Fibroblast of the aortic adventitia (primary cell): Measurements from ENCODE around the gene PHKA2. TPM values are rescaled to one million over a fixed set of nuclear protein-coding genes. Genes with fewer than 3 reads are reported as not detected.
"Not testable (repeated sequence)": the region's sequence is repeated elsewhere in the genome, so short reads cannot be mapped to it uniquely, and the experiment has no call there.

Experiments
- DNase-seq: peaks from one replicate; pipeline ENCODE4 v3.0.0-alpha.2; 2010; ENCODE audit warnings: low read depth
- H3K4me3 ChIP-seq: 2 replicates; pipeline ENCODE4 v1.5.1; 2011; ENCODE audit warnings: low read depth, mild to moderate bottlenecking, control low read depth, low read length, moderate library complexity
- total RNA-seq: library from RNA; depleted of rRNA; stranded (reverse); fragments of >200 nt; gene quantifications from 2 replicates; pipeline ENCODE4 v1.2.3, GENCODE V29; 2012; ENCODE audit warnings: low replicate concordance
- TF ChIP-seq, protein P1 (sequence below): IDR thresholded peaks from 2 replicates; pipeline ENCODE4 v1.5.1; 2011; ENCODE audit warnings: mild to moderate bottlenecking, low read length, control low read depth, inconsistent platforms; ENCODE audit not compliant: insufficient read depth

PHKA2 gene
- total RNA-seq, 1 donor: 9.2 TPM

DNA sequence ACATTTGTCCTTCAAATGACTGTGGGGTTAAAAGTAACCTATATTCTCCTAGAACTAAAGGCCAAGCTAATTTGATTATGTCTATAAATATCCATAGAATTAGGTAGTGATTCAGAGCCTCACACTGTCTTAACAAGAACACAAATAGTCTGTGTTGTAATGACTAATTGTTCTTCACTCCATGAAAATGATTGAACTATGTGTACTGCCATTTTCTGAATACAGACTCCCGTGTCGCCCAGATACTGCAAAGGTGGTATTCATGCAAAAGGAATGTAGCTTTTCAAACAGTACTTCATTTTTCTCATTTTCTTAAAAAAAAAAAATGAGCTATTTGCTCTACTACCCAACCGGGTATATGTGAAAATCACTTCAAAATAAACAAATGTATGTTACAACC, 11.3 kb upstream of the PHKA2 start:
- peak; percentile 59 for DNase-seq
- TF ChIP-seq, protein P1, sequence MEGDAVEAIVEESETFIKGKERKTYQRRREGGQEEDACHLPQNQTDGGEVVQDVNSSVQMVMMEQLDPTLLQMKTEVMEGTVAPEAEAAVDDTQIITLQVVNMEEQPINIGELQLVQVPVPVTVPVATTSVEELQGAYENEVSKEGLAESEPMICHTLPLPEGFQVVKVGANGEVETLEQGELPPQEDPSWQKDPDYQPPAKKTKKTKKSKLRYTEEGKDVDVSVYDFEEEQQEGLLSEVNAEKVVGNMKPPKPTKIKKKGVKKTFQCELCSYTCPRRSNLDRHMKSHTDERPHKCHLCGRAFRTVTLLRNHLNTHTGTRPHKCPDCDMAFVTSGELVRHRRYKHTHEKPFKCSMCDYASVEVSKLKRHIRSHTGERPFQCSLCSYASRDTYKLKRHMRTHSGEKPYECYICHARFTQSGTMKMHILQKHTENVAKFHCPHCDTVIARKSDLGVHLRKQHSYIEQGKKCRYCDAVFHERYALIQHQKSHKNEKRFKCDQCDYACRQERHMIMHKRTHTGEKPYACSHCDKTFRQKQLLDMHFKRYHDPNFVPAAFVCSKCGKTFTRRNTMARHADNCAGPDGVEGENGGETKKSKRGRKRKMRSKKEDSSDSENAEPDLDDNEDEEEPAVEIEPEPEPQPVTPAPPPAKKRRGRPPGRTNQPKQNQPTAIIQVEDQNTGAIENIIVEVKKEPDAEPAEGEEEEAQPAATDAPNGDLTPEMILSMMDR: no peak
- no peak overlapping the region for H3K4me3 ChIP-seq

DNA sequence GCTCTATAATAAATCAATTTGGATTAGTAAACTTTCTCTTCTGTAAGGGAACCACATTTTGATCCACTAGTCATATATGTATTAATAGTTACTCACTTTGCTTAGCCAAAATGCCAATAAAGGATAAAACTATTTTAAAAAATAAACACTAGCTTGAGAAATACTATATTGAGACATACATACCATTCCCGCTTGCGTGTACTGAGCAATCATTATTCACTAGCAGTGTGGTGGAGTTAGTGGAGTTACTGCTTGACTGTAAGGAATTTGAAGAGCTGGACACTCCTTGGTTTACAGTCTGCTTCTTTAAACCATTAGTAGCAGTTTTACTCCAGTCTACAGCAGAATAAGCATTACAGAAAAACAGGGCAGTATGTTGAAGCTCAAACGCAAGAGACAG, 10.8 kb upstream of the PHKA2 start:
- H3K4me3 ChIP-seq: no peak overlapping the region
- DNase-seq: peak; percentile 84
- TF ChIP-seq, protein P1: no peak

DNA sequence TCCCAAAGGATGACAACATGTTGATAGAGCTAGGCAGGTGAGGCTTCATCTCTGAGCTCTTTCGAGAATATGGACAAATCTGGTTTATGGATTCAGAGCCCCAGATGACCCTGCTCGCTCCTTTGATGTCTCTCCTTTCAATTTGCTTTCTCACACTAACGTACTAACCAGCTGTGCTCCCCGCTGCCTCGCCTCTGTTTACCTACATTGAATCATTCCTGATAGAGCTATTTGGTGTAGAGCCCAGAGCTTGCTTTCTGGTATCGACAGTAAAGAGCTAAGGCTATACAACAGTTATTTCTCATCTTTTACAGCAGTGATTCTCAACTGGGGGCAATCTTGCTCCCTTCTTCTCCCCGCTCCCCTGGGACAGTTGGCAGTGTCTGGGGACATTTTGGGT, 8.9 kb upstream of the PHKA2 start:
- no peak for DNase-seq
- TF ChIP-seq, protein P1: no peak
- no peak overlapping the region for H3K4me3 ChIP-seq

DNA sequence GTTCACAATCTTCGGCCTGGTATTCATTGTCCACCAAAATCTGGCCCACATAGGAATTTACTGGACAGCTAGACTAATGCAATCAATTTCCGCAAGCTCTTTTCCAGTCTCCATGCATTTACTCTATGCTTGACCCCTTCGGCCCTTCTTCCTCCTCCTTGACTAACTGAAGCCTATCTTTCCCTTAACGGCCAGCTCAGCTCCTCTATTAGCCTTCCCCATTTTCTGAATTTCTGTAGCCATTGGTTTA, 1.2 kb upstream of the PHKA2 start:
- TF ChIP-seq, protein P1: no peak
- DNase-seq: no peak
- H3K4me3 ChIP-seq: peak overlapping the region; percentile 72

DNA sequence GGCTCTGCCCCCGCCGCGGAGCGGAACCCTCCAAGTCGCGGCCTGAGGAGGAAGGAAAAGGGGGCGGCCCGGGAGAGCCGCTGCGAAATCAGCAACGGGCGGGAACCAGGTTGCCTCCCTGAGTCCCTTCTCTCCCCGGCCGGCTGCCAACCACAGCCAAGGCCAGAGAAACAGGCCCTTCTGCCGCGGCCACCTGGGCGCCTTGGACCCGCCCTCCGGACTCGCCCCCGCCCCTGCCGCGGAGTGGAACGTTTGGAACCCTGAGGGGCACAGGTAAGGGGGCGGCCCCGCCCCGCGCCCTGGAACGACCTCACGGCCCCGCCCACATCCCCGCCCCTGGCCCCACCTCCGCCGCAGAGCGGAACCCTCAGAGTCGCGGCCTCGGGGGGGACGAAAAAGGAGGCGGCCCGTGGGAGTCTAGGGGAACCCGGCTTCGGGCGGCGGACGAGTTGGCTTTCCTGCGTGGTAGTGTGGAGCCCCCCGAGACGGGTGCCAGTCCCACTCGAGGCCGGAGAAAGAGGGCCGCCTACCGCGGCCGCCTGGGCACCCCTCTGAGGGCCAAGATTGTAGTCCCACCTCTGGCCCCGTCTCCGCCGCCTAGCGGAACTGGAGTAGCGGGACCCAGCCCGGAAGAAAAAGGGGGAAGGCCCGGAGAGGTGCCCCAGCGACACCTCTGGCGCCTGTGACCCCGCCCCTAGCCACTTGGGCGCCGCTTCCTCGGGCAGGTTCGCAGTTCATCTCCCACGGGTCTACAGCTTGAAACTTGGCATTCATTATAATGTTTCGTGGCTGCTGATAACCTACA, 669 bp upstream of the PHKA2 start:
- DNase-seq: peak; percentile 67
- peak overlapping the region; percentile 72 for H3K4me3 ChIP-seq
- TF ChIP-seq, protein P1: peak; percentile 56

DNA sequence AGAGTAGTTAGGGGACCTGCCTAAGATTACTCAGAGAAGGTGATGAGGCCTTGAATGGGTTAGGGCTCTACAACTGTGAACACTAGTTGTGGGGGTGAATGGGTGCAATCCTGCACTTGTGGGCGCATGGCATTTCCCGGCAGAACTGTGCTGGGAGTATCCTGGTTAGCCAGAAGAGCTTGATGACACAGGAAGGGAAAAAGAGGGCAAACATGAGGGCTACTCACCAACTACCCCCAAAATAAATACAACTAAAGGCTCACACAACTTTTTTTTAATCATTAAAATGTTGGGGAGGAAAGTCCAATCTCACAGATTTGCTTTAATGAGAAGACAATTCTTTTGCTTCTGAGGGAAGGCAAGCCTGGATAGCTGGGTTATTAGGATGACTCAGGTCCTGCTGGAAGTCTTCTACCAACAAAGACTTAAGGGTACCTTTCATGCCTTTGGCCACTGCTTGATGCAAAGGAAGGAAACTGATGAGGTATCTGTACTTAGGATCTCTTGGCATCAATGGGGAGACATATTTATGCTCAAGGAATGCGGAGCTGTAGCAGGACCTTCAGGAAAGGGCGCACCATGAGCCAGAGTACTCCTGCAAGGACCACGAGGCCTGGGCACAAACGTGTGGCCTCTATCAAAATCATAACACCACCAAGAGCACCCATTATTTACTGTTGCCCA, 2.6 kb downstream of the PHKA2 start:
- TF ChIP-seq, protein P1: no peak
- no peak for DNase-seq
- H3K4me3 ChIP-seq: no peak overlapping the region

DNA sequence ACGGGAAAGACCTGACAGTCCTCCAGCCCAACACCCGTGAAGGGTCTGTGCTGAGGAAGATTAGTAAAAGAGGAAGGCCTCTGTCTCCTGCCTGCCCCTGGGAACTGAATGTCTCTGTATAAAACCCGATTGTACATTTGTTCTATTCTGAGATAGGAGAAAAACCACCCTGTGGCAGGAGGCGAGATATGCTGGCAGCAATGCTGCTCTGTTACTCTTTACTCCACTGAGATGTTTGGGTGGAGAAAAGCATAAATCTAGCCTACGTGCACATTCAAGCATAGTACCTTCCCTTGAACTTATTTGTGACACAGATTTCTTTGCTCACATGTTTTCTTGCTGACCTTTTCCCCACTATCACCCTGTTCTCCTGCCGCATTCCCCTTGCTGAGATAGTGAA, 3.7 kb downstream of the PHKA2 start:
- not testable (repeated sequence) for DNase-seq, H3K4me3 ChIP-seq
